ENCODE data around the gene SVEP1. TPM values are rescaled to one million over a fixed set of nuclear protein-coding genes. Genes with fewer than 3 reads are reported as not detected.

The SVEP1 gene
- total RNA-seq, 2 experiments from 2014 or later: not detected

GRCh38 chr9:110573305-110573704, 6.2 kb downstream of the SVEP1 start:
- ChIA-PET POLR2A (no interaction called here), CTCF (no interaction called here)
- peaks cover 8% of the 10 kb centered on the region for H3K27me3 Mint-ChIP-seq (ENCODE audit: low read depth)
- H3K27ac Mint-ChIP-seq: no peak overlapping the region
- H3K4me3 Mint-ChIP-seq: no peak overlapping the region
- H3K36me3 Mint-ChIP-seq (ENCODE audit: low read depth): no peaks in the 10 kb centered on the region
- no peak for DNase-seq
- H3K9me3 Mint-ChIP-seq (ENCODE audit: insufficient read depth): no peaks in the 10 kb centered on the region
- H3K4me1 Mint-ChIP-seq (ENCODE audit: low read depth): no peaks in the 10 kb centered on the region
- no peak for ATAC-seq

- ATAC-seq (no peak), DNase-seq (no peak)
- H3K9me3 Mint-ChIP-seq (ENCODE audit: insufficient read depth): no peaks in the 10 kb centered on the region
- CTCF ChIA-PET: no interaction called here
- H3K4me3 Mint-ChIP-seq: no peak overlapping the region
- H3K27ac Mint-ChIP-seq: no peak overlapping the region
- no peaks in the 10 kb centered on the region for H3K27me3 Mint-ChIP-seq (ENCODE audit: low read depth)
- no peaks in the 10 kb centered on the region for H3K4me1 Mint-ChIP-seq (ENCODE audit: low read depth)
- POLR2A ChIA-PET: no interaction called here
- H3K36me3 Mint-ChIP-seq (ENCODE audit: low read depth): no peaks in the 10 kb centered on the region
These were observed 7.6 kb downstream of the SVEP1 start for GRCh38 chr9:110571801-110572483.

GRCh38 chr9:110566156-110566555, 13.4 kb downstream of the SVEP1 start:
- Mint-ChIP-seq H3K4me1 (ENCODE audit: low read depth) (no peaks in the 10 kb centered on the region), H3K27me3 (ENCODE audit: low read depth) (no peaks in the 10 kb centered on the region), H3K4me3 (no peak overlapping the region), H3K9me3 (ENCODE audit: insufficient read depth) (no peaks in the 10 kb centered on the region), H3K27ac (no peak overlapping the region), H3K36me3 (ENCODE audit: low read depth) (no peaks in the 10 kb centered on the region)
- ChIA-PET CTCF (no interaction called here), POLR2A (no interaction called here)
- no peak for DNase-seq
- no peak for ATAC-seq

GRCh38 chr9:110561826-110562225, 17.7 kb downstream of the SVEP1 start:
- no peaks in the 10 kb centered on the region for H3K36me3 Mint-ChIP-seq (ENCODE audit: low read depth)
- CTCF ChIA-PET: no interaction called here
- DNase-seq: no peak
- H3K4me3 Mint-ChIP-seq: no peak overlapping the region
- no peak overlapping the region for H3K27ac Mint-ChIP-seq
- no peaks in the 10 kb centered on the region for H3K27me3 Mint-ChIP-seq (ENCODE audit: low read depth)
- H3K4me1 Mint-ChIP-seq (ENCODE audit: low read depth): no peaks in the 10 kb centered on the region
- no peak for ATAC-seq
- POLR2A ChIA-PET: no interaction called here
- no peaks in the 10 kb centered on the region for H3K9me3 Mint-ChIP-seq (ENCODE audit: insufficient read depth)

- Mint-ChIP-seq H3K9me3 (ENCODE audit: insufficient read depth) (no peaks in the 10 kb centered on the region), H3K27me3 (ENCODE audit: low read depth) (no peaks in the 10 kb centered on the region), H3K4me3 (no peak overlapping the region), H3K27ac (no peak overlapping the region), H3K4me1 (ENCODE audit: low read depth) (no peaks in the 10 kb centered on the region), H3K36me3 (ENCODE audit: low read depth) (no peaks in the 10 kb centered on the region)
- ChIA-PET POLR2A (no interaction called here), CTCF (no interaction called here)
- ATAC-seq (no peak), DNase-seq (no peak)
These were observed 19.7 kb downstream of the SVEP1 start for GRCh38 chr9:110559869-110560268.

GRCh38 chr9:110555551-110556331, 23.8 kb downstream of the SVEP1 start:
- Mint-ChIP-seq H3K4me1 (ENCODE audit: low read depth) (no peaks in the 10 kb centered on the region), H3K27me3 (ENCODE audit: low read depth) (no peaks in the 10 kb centered on the region), H3K27ac (no peak overlapping the region), H3K4me3 (no peak overlapping the region), H3K36me3 (ENCODE audit: low read depth) (no peaks in the 10 kb centered on the region), H3K9me3 (ENCODE audit: insufficient read depth) (no peaks in the 10 kb centered on the region)
- no peak for DNase-seq
- CTCF ChIA-PET: no interaction called here
- POLR2A ChIA-PET: no interaction called here
- no peak for ATAC-seq

- H3K36me3 Mint-ChIP-seq (ENCODE audit: low read depth): no peaks in the 10 kb centered on the region
- ChIA-PET CTCF (no interaction called here), POLR2A (no interaction called here)
- DNase-seq: no peak
- H3K4me1 Mint-ChIP-seq (ENCODE audit: low read depth): no peaks in the 10 kb centered on the region
- H3K27me3 Mint-ChIP-seq (ENCODE audit: low read depth): no peaks in the 10 kb centered on the region
- ATAC-seq: no peak
- no peaks in the 10 kb centered on the region for H3K9me3 Mint-ChIP-seq (ENCODE audit: insufficient read depth)
- no peak overlapping the region for H3K27ac Mint-ChIP-seq
- no peak overlapping the region for H3K4me3 Mint-ChIP-seq
These were observed 33.1 kb downstream of the SVEP1 start for GRCh38 chr9:110546411-110546871.

GRCh38 chr9:110545705-110546104, 33.8 kb downstream of the SVEP1 start:
- H3K36me3 Mint-ChIP-seq (ENCODE audit: low read depth): no peaks in the 10 kb centered on the region
- ATAC-seq: no peak
- H3K4me3 Mint-ChIP-seq: no peak overlapping the region
- POLR2A ChIA-PET: no interaction called here
- DNase-seq: no peak
- no peak overlapping the region for H3K27ac Mint-ChIP-seq
- no peaks in the 10 kb centered on the region for H3K27me3 Mint-ChIP-seq (ENCODE audit: low read depth)
- no peaks in the 10 kb centered on the region for H3K9me3 Mint-ChIP-seq (ENCODE audit: insufficient read depth)
- CTCF ChIA-PET: no interaction called here
- H3K4me1 Mint-ChIP-seq (ENCODE audit: low read depth): no peaks in the 10 kb centered on the region

- no peaks in the 10 kb centered on the region for H3K4me1 Mint-ChIP-seq (ENCODE audit: low read depth)
- H3K36me3 Mint-ChIP-seq (ENCODE audit: low read depth): no peaks in the 10 kb centered on the region
- DNase-seq (no peak), ATAC-seq (no peak)
- CTCF ChIA-PET: no interaction called here
- H3K27ac Mint-ChIP-seq: no peak overlapping the region
- no peak overlapping the region for H3K4me3 Mint-ChIP-seq
- no peaks in the 10 kb centered on the region for H3K9me3 Mint-ChIP-seq (ENCODE audit: insufficient read depth)
- H3K27me3 Mint-ChIP-seq (ENCODE audit: low read depth): no peaks in the 10 kb centered on the region
- POLR2A ChIA-PET: no interaction called here
These were observed 35.9 kb downstream of the SVEP1 start for GRCh38 chr9:110543631-110544051.

GRCh38 chr9:110541950-110542349, 37.6 kb downstream of the SVEP1 start:
- Mint-ChIP-seq H3K27ac (no peak overlapping the region), H3K27me3 (ENCODE audit: low read depth) (no peaks in the 10 kb centered on the region), H3K4me3 (no peak overlapping the region), H3K36me3 (ENCODE audit: low read depth) (no peaks in the 10 kb centered on the region), H3K4me1 (ENCODE audit: low read depth) (no peaks in the 10 kb centered on the region), H3K9me3 (ENCODE audit: insufficient read depth) (no peaks in the 10 kb centered on the region)
- CTCF ChIA-PET: no interaction called here
- no peak for DNase-seq
- POLR2A ChIA-PET: no interaction called here
- no peak for ATAC-seq

GRCh38 chr9:110538647-110539041, 40.9 kb downstream of the SVEP1 start:
- ChIA-PET POLR2A (no interaction called here), CTCF (no interaction called here)
- Mint-ChIP-seq H3K27ac (no peak overlapping the region), H3K36me3 (ENCODE audit: low read depth) (no peaks in the 10 kb centered on the region), H3K9me3 (ENCODE audit: insufficient read depth) (no peaks in the 10 kb centered on the region), H3K4me1 (ENCODE audit: low read depth) (no peaks in the 10 kb centered on the region), H3K4me3 (no peak overlapping the region), H3K27me3 (ENCODE audit: low read depth) (no peaks in the 10 kb centered on the region)
- ATAC-seq (no peak), DNase-seq (no peak)

GRCh38 chr9:110537841-110538646, 41.5 kb downstream of the SVEP1 start:
- DNase-seq (no peak), ATAC-seq (no peak)
- H3K9me3 Mint-ChIP-seq (ENCODE audit: insufficient read depth): no peaks in the 10 kb centered on the region
- POLR2A ChIA-PET: no interaction called here
- CTCF ChIA-PET: no interaction called here
- H3K36me3 Mint-ChIP-seq (ENCODE audit: low read depth): no peaks in the 10 kb centered on the region
- H3K4me3 Mint-ChIP-seq: no peak overlapping the region
- H3K27ac Mint-ChIP-seq: no peak overlapping the region
- H3K27me3 Mint-ChIP-seq (ENCODE audit: low read depth): no peaks in the 10 kb centered on the region
- H3K4me1 Mint-ChIP-seq (ENCODE audit: low read depth): no peaks in the 10 kb centered on the region

Data from activated CD8-positive, alpha-beta T cell treated with anti-CD3 and anti-CD28 coated beads, Interleukin-2, amount 10 ng/mL, durations not matched to agents 7 days and 5 days (primary cell).